Activated CD8-positive, alpha-beta memory T cell treated with anti-CD3 and anti-CD28 coated beads for 48 hours (primary cell): ENCODE measurements around the gene ACAP3.

ENCODE experiments used
- DNase-seq, 3 experiments: peaks; one replicate each; pipeline ENCODE4 v3.0.0-alpha.2; 2020; ENCODE audit warnings: low read depth in 2 of 3, low spot score in 2 of 3

Gene ACAP3

GRCh38 chr1:1344655-1345361 is 37.1 kb upstream of the ACAP3 start:
- no peak for DNase-seq

- DNase-seq = no peak
Measured at GRCh38 chr1:1343811-1344421, 36.2 kb upstream of the ACAP3 start.

GRCh38 chr1:1342584-1343115 is 34.9 kb upstream of the ACAP3 start:
- DNase-seq = no peak

DNA sequence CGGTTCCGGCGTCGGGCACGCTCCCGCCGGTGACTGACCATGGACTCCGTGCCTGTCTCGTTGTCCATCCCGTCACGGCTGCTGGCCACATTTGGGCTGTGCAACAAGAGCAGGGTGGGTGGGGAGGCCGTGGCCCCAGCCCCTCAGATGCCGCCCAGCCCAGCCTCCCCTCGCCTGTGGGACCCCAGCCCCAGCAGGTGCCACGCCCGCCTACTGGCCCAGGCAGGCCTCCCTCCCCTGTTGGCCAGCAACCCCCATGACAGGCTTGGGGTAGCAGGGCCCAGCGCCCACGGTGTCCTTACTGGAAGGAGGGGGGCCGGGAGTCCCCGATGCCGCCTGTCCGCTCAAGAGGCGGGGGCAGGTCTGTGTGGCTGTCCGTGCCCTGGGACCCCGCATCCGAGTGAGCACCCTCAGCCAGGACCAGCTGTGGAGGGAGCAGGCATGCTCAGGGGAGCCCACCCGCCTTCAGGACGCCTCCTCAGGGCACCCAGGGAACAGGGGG is 34.4 kb upstream of the ACAP3 start:
- no peak for DNase-seq

DNA sequence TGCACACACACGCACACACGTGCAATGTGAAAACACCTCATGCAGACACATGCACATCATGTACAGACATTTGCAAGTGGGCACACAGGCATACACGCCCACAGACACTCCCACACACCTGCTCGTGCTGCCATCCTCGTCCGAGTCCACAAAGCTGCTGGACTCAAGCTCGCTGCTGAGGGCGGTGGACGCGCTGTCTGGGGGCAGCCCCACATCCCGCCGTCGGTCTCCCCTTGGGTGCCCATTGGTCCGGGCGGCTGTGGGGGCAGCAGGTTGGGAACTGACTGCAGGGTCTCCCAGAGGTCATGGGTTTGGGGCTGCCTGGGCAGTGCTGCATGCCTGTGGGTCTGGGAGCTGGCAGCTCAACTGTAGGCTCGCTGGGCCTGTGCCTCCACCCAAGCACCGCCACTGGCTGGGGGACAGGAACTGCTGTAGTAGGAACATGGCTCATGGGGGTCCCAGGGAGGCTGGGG is 33.9 kb upstream of the ACAP3 start:
- DNase-seq = no peak

- DNase-seq = no peak
Measured at GRCh38 chr1:1340791-1341548, 33.2 kb upstream of the ACAP3 start.

DNA sequence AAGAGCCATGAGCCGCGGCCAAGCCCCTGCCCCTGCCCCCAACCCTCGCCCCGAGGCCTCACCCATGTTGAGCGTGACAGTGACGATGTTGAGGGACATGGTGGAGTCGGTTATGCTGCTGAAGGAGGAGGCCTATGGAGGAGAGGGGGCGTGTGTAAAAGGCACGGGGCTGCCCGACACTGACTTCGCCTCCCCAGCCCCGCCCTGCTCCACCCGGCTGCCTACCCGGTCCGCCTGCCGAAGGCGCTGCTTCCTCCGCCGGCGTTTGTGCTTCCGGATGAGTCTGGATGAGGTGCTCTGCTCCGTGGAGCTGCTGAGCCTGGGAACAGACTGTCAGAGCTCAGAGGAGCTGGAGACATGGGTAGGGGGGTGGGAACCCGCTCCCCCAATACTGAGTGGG is 32.5 kb upstream of the ACAP3 start:
- DNase-seq = no peak

GRCh38 chr1:1338278-1338677 is 30.5 kb upstream of the ACAP3 start:
- DNase-seq = no peak

DNA sequence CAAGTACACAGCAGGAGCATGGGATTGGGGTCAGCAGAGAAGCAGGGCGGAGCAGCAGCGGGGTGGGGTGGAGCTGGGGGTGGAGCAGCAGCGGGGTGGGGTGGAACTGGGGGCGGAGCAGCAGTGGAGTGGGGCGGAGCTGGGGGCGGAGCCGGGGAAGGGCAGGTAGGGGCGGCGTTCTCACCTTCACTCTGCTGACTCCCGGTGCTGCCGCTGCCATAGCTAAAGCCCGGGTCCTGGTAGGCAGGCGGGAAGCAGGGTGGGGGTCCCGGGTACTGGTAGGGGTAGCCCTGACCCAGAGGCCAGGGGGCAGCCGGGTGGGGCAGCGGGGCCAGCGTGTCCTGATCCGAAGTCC is 30.0 kb upstream of the ACAP3 start:
- DNase-seq = peak in 1 of 3 experiments; percentile 40

- DNase-seq = no peak
Measured at GRCh38 chr1:1336931-1337792, 29.4 kb upstream of the ACAP3 start.

DNA sequence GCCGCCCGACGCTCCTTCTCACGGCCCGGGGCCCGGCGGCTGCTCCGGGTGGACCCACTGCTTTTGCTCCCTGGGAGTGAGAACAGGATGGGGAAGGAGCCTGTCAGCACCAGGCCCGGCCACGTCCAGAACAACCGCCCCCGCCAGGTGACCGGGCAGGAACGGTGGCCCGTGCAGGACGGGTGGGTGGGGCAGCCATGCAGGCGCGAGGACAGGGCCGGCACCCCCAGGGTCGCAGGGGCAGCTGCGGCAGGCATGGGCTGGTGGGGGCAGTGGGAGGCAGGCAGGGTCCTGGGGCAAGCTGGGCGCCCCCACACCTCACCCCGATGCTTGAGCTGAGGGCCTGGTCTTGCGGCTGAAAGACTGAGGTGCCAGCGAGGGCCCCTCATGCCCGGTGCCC is 28.7 kb upstream of the ACAP3 start:
- no peak for DNase-seq

- DNase-seq = no peak
Measured at GRCh38 chr1:1335792-1336248, 28.1 kb upstream of the ACAP3 start.

DNA sequence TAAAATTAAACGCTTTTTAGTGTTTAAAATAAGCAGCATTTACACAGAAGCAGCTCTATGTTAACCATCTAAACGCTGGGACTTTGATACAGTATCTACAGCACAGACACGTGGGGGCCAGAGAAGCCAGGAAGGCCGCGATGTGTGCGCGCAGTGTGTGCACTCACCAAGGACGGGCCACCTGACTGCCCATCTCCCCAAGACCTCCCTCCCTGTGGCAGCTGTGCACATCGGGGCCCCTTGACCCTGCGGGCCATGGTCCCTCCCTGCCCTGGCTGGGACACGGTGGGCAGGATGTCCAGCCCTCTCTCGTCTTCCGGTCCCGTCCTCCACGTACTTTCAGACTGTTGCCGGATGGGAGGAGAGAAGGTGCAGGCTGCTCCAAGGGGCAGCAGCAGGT is 27.6 kb upstream of the ACAP3 start:
- DNase-seq = no peak

DNA sequence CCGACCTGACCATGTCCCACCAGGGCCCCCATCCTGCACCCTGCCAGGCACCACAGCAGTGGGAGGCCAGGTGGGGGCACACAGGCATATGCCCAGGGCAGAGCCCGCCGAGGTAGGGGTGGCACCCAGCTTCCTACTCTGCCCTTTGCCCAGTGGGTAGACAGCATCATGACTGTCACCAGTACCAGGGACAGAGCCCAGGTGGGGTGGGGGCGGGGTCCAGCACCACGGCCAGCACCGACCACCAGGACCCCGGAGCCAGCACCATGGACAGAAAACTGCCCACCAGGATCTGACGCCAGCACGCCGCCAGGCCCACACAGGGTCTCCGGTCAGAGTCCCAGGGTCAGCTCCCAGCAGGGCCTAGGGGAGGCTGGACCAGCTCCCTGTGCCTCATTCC is 27.1 kb upstream of the ACAP3 start:
- DNase-seq = no peak

GRCh38 chr1:1333551-1334241 is 26.0 kb upstream of the ACAP3 start:
- DNase-seq = no peak

- DNase-seq = no peak
Measured at GRCh38 chr1:1332774-1333480, 25.2 kb upstream of the ACAP3 start.

DNA sequence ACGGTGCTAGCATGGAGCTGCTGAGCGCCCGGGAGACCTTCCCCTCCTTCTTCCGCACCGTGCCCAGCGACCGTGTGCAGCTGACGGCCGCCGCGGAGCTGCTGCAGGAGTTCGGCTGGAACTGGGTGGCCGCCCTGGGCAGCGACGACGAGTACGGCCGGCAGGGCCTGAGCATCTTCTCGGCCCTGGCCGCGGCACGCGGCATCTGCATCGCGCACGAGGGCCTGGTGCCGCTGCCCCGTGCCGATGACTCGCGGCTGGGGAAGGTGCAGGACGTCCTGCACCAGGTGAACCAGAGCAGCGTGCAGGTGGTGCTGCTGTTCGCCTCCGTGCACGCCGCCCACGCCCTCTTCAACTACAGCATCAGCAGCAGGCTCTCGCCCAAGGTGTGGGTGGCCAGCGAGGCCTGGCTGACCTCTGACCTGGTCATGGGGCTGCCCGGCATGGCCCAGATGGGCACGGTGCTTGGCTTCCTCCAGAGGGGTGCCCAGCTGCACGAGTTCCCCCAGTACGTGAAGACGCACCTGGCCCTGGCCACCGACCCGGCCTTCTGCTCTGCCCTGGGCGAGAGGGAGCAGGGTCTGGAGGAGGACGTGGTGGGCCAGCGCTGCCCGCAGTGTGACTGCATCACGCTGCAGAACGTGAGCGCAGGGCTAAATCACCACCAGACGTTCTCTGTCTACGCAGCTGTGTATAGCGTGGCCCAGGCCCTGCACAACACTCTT is 24.5 kb upstream of the ACAP3 start:
- DNase-seq = no peak

- DNase-seq = no peak
Measured at GRCh38 chr1:1331068-1331965, 23.6 kb upstream of the ACAP3 start, which contains the start of gene TAS1R3. Gene TAS1R3 (plus strand): TSS chr1:1331280. CDS start chr1:1331346, 66 bp downstream.
